Sigmoid colon (tissue), 4 donors: ENCODE data around the gene LAMC1.

Experiments
- POLR2A ChIP-seq, 2 donors: fragments of 450-650 bp; IDR thresholded peaks; one replicate each; pipeline ENCODE4 v1.6.1; 2016; ENCODE audit warnings: antibody characterized with exemption in 2 of 2, mild to moderate bottlenecking in 2 of 2, moderate library complexity in 2 of 2
- POLR2AphosphoS5 ChIP-seq, 4 donors: sonication (generic); formaldehyde crosslinking; IDR thresholded peaks; one replicate each; pipeline ENCODE4 v1.6.1; 2017; ENCODE audit warnings: antibody characterized with exemption in 4 of 4

DNA sequence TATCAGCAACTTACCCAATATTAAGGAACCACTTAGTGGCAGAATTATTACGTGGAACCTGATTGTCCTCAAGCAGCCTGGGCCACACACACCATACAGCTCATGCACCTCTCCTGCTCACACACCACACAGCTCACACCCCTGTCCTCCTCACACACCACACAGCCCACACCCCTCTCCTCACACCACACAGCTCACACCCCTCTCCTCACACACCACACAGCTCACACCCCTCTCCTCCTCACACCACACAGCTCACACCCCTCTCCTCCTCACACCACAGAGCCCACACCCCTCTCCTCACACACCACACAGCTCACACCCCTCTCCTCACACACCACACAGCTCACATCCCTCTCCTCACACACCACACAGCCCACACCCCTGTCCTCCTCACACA, 126.1 kb downstream of the LAMC1 start:
- TF ChIP-seq POLR2A (IDR thresholded peaks at IDR 0.05): no peak
- TF ChIP-seq POLR2AphosphoS5 (IDR thresholded peaks at IDR 0.05): no peak
